HG03108 (cell line): ENCODE measurements around the gene RPL21.

ENCODE experiments used
- ATAC-seq: cut with Tn5 transposase; IDR thresholded peaks from one replicate; pipeline ENCODE4 v1.9.1; 2021; ENCODE audit warnings: moderate library complexity; ENCODE audit not compliant: unreplicated experiment

Gene RPL21

DNA sequence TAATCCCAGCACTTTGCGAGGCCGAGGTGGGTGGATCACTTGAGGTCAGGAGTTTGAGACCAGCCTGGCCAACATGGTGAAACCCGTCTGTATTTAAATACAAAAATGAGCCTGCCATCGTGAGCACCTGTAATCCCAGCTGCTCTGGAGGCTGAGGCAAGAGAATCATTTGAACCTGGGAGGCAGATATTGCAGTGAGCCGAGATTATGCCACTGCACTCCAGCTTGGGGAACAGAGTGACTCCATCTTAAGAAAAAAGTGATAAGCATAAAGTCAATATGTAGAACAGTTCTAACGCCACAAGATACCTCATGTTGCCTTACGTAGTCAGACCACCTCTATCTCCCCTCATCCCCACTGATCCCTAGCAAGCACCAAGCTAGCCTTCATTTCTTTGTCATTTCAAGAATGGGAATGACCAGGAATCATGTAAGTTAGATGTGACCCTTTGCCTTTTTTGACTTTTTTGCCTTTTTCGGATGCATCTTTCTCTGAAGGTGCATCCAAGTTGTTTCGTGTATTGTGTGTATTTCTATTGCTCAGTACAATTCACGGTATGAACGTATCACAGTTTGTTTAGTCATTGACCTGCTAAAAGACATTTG lies 6.4 kb downstream of the RPL21 start:
- ATAC-seq = no peak

DNA sequence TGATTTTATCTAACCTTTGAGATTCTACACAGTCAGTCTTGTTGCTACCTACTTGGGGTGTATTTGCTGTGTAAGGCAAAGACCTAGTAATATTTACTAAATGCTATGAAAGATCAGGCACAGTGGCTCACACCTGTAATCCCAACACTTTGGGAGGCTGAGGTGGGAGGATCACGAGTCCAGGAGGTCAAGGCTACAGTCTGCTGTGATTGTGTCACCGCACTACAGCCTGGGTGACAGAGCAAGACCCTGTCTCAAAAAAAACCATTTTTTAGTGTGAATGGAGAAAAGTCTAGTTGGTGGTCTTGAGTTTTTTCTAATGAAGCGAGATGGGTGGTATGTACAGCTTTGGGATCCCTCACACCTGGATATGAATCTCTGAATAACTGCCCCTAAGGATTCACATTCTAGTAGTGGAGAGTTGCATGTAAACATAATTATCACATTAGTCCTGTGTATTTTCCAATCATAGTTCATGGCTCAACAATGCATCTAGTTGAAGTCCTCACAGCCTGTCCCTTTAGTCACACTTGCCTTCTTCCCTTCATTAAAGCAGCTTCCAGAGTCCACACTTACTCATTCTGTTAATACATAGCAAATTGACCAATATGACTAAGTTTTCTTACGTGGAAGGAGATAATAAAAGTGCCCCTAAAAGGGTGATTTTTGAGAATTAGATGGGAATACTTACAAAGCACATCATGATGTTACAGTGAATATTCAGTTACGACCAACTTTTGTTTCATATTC lies 7.5 kb downstream of the RPL21 start:
- no peak for ATAC-seq

DNA sequence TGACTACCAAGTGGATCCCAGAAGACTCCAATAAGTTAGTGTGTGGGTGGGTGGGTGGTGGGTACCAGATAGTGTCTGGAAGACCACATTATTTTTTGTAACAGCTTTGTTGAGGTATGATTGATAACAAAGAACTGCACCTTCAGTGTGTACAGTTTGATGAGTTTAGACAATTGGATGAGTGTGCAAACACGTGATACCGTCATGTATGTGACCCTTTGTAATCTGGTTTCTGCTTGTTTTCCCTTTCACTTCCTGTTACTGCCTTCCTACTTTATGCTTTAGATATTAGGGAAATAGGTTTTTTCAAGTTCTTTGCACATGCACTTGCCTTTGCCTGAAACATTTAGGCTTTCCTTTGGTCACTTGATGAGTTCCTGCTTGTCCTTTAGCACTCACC lies 8.5 kb downstream of the RPL21 start:
- no peak for ATAC-seq

DNA sequence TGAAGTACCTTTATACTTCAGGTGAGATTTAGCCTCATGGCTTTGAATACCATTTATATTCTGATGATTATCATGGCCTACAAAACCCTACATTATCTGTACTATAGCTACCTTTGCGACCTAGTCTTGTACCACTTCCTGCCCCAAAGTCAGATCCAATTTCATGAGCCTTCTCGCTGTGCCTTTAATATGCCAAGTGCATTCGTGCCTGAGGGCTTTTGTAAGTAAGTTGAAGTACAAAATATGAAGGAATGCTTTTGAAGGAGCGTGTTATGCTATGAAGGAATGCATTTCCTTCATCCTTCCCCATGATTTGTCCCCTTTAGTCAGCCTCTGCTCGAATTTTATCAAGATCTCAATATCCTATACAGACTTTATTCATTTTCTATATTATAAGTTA lies 10.0 kb downstream of the RPL21 start:
- no peak for ATAC-seq

DNA sequence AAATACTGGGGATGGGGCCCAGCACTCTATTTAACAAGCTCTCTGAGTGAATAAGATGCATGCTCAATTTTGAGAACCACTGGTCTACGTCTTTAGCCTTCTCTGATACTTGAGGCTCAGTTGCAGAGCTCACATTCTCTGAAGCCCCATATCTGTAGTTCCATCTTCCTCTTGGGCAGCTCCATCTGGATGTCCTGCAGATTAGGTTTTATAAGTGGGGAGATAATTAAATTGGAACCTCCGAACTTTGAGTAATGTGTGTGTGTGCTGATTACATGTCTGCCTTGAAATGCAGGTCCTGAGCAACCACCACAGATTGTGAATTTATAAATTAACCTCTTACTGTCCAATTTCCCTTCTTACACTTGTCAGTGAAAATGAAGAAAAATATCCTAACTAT lies 12.1 kb downstream of the RPL21 start:
- ATAC-seq = no peak

DNA sequence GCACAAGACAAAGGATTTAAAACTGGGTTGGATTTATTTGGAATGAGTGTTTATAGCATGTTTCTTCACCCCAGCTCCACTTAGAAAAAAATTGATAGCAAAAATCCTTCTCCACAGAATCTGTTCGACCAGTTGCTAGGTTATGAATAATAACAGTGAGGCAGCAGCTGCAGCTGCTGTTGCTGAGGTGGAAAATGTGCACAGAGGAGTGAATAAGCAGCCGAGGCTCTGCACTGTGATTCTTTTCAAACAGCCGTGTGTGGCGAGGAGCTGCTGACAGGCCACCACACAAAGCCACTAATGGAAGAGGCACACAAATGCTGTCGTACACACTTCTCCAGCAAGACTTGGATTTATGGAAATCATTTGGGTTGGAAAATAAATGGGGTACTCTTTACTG lies 12.8 kb downstream of the RPL21 start:
- ATAC-seq = no peak

DNA sequence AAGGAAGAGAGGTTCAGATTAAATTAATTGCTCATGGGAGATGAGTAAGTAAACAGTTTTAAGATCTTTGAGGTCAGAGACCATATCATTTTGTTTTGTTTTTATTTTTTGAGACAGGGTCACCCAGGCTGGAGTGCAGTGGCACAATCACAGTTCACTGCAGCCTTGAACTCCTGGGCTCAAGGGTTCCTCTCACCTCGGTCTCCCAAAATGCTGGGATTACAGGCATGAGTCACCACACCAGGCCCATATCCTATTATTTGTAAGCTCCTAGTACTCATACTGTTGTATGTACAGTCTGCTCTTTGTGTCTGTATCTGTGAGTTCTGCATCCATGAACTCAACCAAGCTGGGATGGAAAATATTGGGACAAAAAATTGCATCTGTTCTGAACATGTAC lies 13.3 kb downstream of the RPL21 start:
- ATAC-seq = no peak

DNA sequence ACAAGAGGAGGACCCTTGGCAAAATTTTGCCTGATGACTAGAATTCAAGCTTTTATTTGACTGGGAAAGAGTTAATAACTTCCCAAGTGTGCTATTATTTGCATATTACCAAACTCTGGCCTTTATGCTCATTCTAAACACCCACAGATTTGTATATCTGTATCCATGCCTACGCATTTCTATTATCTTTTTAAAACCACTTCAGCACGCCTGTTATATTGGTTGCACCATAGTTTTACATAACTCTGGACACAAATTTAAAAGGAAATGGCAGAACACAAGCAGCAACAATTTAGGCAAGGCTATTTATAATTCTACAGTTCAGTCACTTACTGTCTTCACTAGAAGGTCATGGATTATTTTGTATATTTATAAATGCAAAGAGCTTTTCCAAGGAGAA lies 15.6 kb downstream of the RPL21 start:
- ATAC-seq = no peak

DNA sequence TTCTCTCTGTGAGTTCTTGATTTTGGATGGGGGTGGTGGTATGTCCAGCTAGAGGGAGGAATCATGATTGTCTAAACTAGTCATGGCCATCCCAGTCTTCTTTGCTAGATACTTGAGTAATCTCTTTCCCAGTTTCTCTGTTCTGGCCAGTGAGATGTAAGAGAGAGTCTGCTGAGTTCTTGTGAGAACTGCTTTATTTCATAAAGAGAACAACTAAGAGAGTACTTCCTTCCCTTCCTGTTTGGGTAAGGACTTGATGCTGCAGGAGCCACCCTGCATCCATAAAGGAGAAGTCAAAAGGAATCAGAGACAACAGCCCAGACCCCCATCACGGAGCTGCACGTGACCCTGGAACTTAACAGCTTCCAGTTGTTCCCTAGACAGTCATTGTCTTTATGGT lies 16.2 kb downstream of the RPL21 start:
- ATAC-seq = no peak

DNA sequence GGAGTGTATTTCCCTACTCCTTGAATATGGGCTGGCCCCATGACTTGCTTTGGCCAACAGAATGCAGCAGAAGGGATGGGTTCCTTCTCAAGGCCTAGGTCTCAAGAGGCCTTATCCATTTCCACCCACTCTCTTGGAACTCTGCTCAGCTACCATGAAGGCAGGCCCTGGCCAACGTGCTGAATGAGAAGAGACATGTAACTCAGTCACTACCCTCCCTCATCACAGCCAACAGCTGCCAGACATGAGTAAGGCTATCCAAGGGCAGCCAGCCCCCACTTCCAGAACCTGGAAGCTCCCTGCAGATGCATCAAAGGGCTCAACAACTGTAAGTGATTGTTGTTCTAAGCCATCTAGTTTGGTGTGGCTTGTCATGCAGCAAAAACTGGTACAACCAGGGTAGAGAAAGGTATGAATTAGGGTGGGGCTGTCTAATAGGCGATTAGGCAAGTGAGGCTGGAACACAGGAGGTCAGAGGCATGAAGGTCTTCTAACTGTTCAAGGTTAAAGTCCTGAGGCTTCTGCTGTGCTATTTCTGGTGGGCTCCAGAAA lies 17.8 kb downstream of the RPL21 start:
- ATAC-seq = no peak

DNA sequence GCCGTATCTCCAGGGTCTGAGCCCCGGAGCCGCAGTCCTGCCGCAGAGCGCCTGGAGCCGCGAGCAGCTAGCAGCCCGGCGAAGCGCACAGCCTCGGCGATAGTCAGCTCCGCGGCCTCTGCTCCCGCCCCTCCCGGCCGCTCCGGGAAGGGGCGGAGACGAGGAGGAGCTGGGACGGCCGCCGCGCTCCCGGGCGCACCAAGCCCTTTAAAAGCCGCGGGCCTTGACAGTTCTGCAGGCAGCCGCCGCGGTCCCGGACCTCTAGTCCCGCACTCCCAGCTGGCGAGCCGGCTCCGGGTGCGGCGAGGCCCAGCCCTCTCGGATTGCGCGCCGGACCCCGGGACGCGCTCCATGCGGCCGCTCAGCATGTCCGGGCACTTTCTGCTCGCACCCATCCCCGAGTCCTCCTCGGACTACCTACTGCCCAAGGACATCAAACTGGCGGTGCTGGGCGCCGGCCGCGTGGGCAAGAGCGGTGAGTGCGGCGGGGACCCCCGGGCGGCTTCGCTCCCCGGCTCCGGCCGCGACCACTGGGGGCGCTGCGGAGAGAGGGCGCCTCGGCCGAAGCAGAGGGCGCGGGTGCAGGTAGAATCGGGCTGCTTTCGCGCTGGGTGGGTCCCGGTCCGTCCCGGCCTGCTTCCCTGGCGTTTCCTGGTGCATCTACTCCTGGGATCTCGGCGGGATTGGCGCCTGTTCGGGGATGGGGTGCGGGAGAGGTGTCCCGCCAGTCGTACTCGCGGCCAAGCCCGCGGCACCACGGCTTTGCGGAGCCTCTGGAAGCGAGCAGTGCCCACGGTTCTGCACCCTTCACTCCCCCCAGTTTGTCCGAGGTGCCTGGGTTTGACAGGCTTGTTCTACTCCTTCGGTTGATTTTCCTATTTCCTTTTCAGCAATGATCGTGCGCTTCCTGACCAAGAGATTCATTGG lies 19.5 kb downstream of the RPL21 start, which contains the start of gene RASL11A:
Gene RASL11A, plus strand, starts transcription at position 237 of the 927 bp plus-strand sequence. Its CDS starts 115 bp downstream, at position 352.
- ATAC-seq = peak; percentile 90

DNA sequence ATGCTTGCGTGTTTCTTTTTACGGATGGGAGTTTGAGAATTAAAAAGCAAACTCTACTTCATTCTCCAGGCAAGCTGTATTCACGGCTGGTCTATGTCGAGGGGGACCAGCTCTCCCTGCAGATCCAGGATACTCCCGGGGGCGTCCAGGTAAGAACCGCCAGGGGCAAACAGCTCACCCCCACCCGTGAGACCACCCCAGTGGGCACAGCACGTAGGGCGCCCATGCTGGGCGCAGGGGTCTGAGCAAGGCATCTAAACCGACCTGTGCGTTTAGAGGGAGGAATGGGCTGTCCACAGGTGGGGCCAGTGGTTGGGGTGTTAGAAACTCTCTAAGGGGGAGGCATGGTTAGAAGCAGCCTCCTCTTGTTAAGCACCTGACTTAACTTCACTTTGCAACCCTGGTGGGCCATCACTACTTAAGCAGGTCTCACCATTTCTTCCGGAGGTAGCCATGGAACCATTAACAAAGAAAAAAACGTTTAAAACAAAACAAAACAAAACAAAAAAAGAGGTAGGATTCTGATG lies 20.3 kb downstream of the RPL21 start:
- no peak for ATAC-seq

DNA sequence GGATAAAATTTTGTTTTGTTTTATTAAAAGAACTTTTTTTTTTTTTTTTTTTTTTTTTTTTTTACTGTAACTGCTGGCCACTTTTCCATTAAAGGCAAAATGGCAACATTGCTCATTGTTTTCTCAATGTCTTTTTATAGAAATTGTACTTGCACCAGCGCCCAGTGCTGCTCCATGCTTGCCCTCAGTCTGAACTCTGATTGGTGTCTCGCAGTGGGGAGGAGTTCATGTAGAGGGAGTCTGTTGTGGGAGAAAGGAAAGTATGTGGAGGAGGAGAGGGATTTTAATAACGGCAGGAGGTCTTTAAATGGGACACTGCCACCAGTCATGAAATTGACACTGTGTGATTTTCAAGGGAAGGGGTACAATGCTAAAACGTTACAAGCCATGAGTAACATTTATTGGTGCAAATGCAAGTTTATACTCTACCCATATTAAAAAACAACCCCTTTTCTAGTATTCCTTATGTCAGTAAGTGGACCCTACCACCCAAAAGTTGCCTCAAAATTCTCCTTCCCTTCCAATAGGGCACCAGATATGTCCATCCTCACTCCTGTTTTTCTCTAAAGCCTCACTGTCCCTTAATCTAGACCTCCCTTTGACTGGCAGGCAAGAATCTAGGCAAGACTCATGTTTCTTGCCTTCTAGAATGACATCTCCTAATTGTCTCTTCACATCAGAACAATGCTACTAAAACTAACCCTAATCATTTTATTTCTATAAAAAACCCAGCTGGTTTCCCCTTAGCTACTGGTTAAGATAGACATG lies 22.5 kb downstream of the RPL21 start:
- ATAC-seq = no peak

DNA sequence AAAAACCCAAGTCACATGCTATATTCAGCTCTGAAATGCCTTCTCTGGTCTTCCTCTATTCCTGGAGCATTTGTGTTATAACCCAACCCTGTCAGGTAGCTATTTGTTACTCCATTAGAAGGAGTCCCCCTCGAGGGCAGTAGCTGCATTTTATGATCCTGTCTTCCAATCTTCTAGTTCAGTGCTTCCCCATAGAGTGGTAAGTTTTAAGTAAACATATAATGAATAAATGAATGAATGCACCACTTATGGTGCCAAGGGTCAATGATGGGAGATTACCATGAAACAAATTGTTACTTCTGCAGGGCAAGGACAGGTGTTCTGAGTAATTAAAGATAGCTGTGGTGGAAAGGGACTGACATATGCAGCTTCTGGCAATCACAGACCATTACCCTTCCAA lies 23.3 kb downstream of the RPL21 start:
- ATAC-seq = no peak

DNA sequence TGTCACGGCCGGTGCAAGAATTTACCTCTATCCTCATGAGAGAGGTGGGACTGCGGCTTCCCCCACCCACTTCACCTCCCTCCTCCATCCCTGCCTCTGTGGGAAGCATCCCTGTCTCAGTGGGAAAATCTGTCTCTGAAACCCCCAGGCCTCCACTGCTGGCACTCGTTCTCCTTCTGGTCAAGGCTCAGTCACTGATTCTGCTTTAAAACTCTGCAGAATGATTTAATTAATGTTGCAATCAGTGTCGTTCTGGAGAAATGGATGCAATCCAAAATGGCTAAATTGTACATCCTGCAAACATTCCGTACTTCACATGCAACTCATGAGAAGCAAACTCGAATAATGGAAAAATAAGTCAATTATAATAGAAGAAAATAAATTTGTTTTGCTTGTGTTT lies 24.8 kb downstream of the RPL21 start:
- no peak for ATAC-seq

DNA sequence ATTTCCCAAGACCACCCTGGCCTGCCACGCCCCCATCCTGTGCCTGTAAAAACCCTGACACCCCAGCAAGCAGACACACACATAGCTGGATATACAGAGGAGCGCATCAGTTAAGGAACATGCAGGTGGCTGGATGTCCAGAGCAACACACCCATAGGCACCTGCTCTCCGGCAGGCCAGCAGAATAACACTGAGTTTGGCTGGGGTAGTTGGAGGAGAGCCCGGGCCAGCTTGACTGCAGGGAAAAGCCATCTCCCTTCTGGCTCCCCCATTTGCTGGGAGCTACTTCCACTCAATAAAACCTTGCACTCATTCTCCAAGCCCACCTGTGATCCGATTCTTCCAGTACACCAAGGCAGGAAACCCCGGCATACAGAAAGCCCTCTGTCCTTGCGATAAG lies 28.1 kb downstream of the RPL21 start:
- ATAC-seq = no peak

DNA sequence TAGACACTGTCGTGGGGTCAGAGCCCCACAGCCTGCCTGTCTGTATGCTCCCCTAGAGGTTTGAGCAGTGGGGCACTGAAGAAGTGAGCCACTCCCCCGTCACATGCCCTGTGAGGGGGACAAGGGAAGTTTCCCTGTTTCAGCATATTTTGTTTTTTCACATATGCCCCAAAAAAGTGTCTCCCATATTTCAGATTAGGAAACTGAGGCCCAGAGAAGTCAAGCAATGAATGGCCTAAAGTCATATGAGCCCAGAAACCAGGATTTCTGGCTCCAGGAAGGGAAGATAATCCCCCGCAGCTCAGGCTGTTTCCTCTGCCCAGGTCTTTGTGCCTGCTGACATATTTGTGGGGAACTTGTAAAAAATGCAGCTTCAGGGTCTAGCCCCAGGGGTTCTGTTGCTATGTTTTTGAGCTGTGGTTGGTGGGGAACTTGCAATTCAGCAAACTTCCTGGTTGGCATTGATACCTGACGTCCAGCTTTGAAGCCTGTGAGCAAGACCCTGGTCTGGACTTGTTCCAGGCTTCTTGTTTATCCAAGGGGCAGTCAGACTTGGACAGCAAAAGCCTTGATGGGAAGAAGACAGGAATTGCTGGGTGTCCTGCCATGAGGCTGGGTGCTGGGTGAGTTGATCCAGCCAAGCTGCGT lies 28.8 kb downstream of the RPL21 start:
- no peak for ATAC-seq

DNA sequence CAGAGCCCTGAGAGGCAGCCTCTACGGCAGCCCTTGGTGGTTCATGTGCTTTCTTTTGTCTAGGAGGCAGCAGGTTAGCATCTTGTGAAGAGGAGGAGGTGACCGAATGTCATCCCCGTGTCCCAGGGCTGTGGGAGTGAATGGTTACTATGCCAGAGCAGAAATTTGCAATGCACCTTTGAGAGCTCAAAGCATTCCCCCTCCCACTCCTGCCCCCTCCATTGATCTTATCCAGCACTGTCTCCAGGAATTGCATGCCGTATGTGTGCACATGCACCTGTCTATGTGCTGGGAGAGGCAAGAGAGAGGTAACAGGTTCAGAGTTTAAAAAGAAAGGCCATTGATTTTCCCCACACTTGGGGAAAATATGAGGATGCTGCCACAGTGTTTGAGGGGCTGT lies 29.5 kb downstream of the RPL21 start:
- no peak for ATAC-seq

DNA sequence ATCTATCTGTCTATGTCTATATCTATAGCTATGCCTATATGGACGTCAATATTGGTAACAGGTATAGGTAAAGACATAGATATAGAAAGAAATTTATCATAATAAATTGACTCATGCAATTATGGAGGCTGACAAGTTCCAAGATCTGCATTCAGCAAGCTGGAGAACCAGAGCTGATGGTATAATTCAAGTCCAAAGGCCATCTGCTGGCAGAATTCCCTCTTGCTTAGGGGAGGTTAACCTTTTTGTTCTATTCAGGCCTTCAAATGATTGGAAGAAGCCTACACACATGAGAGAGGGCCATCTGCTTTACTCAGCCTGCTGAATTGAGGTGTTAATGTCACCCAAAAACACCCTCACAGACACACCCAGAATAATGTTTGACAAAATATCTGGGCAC lies 30.1 kb downstream of the RPL21 start:
- ATAC-seq = no peak

DNA sequence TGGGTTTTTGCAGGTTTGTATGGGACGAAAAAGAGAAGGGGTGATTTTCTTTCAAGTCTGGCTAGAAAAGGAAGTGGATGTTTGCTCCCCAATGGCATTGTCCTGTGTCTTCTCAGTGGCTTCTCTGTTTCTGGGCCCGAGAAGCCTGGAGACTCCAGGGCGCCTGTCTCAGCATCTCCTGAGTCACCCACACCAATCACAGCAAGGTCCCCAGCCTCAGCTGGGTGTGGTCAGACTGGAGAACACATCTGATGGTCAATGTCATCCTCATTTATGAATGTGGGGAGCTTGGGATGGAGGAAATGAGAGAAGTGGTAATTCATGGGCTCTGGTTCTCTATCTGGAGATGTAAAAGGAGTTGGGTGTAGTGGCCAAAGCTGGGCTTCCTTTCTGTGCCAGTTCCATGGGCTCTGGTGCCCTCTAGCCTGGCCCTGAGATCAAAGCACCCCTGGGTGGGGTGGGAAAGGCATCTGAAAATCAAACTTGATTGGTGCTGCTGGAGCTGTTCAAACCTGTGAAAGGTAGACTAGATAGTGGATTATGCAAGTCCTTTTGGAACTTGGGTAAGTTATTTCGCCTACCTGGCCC lies 32.6 kb downstream of the RPL21 start:
- ATAC-seq = no peak
